Endothelial cell of umbilical vein (primary cell): ENCODE data around the gene TMEM30B. TPM values are rescaled to one million over a fixed set of nuclear protein-coding genes. Genes with fewer than 3 reads are reported as not detected.

Source experiments
- BruUV-seq: library from RNA; stranded (reverse); fragments of 400-500 nt; replicated peaks from 2 replicates; lab custom pipeline; 2021; lab: Mats Ljungman, UMichigan
- CTCF ChIA-PET: fragments of 300-600, 350-600 bp; sonication (Branson Sonifier 250); formaldehyde crosslinking; loops from one replicate; lab custom pipeline; 2021; ENCODE audit warnings: antibody characterized with exemption, inconsistent platforms; lab: Charles Lee
- POLR2A ChIA-PET: fragments of 300-600, 350-600 bp; sonication (Branson Sonifier 250); formaldehyde crosslinking; loops from one replicate; lab custom pipeline; 2021; ENCODE audit warnings: antibody characterized with exemption, inconsistent platforms; lab: Charles Lee
- DNase-seq: peaks from one replicate; pipeline ENCODE4 v3.0.0-alpha.2; 2011; ENCODE audit warnings: low read depth, low spot score
- FAIRE-seq: peaks from 2 replicates; lab custom pipeline; 2011; peaks lifted over from hg19 to GRCh38; lab: Jason Lieb, UNC
- H2AFZ ChIP-seq: 2 replicates; pipeline ENCODE4 v1.6.0; 2012; ENCODE audit warnings: low read depth, low read length, control low read depth, inconsistent platforms
- H3K27ac ChIP-seq: 2 replicates; pipeline ENCODE4 v1.5.1; 2011; ENCODE audit warnings: low read depth, mild to moderate bottlenecking, control low read depth, low read length, moderate library complexity; ENCODE audit not compliant: insufficient read depth
- H3K27me3 ChIP-seq, 2 experiments: 2 replicates each; pipeline versions ENCODE4 v1.6.0 to v1.6.1; 2011; ENCODE audit warnings: low read length in 2 of 2, mixed read lengths in 1 of 2; ENCODE audit not compliant: control insufficient read depth in 2 of 2, insufficient read depth in 2 of 2
- H3K36me3 ChIP-seq, 2 experiments: 2 replicates in 1 of 2; 3 replicates in 1 of 2; pipeline ENCODE4 v1.5.1; 2011; ENCODE audit warnings: low read length in 2 of 2, mild to moderate bottlenecking in 1 of 2, moderate library complexity in 1 of 2; ENCODE audit not compliant: control insufficient read depth in 2 of 2, insufficient read depth in 2 of 2; ENCODE audit errors: extremely low read depth in 1 of 2
- H3K4me1 ChIP-seq: 3 replicates; pipeline ENCODE4 v1.5.1; 2011; ENCODE audit warnings: mild to moderate bottlenecking, low read length; ENCODE audit not compliant: control insufficient read depth, insufficient read depth; ENCODE audit errors: extremely low read depth
- H3K4me2 ChIP-seq: 2 replicates; pipeline ENCODE4 v1.6.1; 2011; ENCODE audit warnings: low read length, control low read depth, mixed read lengths; ENCODE audit not compliant: insufficient read depth
- H3K4me3 ChIP-seq, 3 experiments: fragments of 200-600 bp in 1 of 3; sonication (generic), shearing (Covaris generic) in 1 of 3; replicated peaks in 1 of 3; 2 replicates each; pipeline ENCODE4 v1.5.1; 2011 to 2016; ENCODE audit warnings: control low read depth in 3 of 3, low read length in 3 of 3, mild to moderate bottlenecking in 2 of 3, inconsistent platforms in 1 of 3, low read depth in 1 of 3, moderate library complexity in 1 of 3; ENCODE audit not compliant: insufficient read depth in 1 of 3
- H3K79me2 ChIP-seq: 2 replicates; pipeline ENCODE4 v1.6.0; 2012; ENCODE audit warnings: low read length, inconsistent platforms; ENCODE audit not compliant: control insufficient read depth, insufficient read depth
- H3K9ac ChIP-seq: replicated peaks from 2 replicates; pipeline ENCODE3; 2011; ENCODE audit warnings: low read length, control low read depth; ENCODE audit not compliant: insufficient read depth; ENCODE audit errors: extremely low read depth
- H3K9me1 ChIP-seq: replicated peaks from 3 replicates; pipeline ENCODE4 v1.6.0; 2011; ENCODE audit warnings: mild to moderate bottlenecking, low read length; ENCODE audit not compliant: control insufficient read depth, insufficient read depth; ENCODE audit errors: extremely low read depth
- H3K9me3 ChIP-seq: replicated peaks from 2 replicates; pipeline ENCODE4 v1.5.1; 2012; ENCODE audit warnings: low read length, inconsistent platforms; ENCODE audit not compliant: control insufficient read depth, insufficient read depth
- H4K20me1 ChIP-seq: replicated peaks from 2 replicates; pipeline ENCODE3; 2011; ENCODE audit warnings: mild to moderate bottlenecking, low read length; ENCODE audit not compliant: control insufficient read depth, insufficient read depth; ENCODE audit errors: extremely low read depth
- CTCF ChIP-seq, 2 donors: IDR thresholded peaks; 1 replicate in 1 of 2; 2 replicates in 1 of 2; pipeline ENCODE4 v1.5.1; 2011; ENCODE audit warnings: low read length in 2 of 2, mild to moderate bottlenecking in 2 of 2, moderate library complexity in 2 of 2, control low read depth in 1 of 2, inconsistent platforms in 1 of 2, low read depth in 1 of 2; ENCODE audit not compliant: insufficient read depth in 1 of 2; ENCODE audit errors: extremely low read depth in 1 of 2
- EZH2 ChIP-seq: IDR thresholded peaks from 2 replicates; pipeline ENCODE4 v1.6.1; 2012; ENCODE audit warnings: borderline replicate concordance, low read depth, mild to moderate bottlenecking, moderate library complexity, low read length, inconsistent platforms; ENCODE audit not compliant: severe bottlenecking
- FOS ChIP-seq: IDR thresholded peaks from 2 replicates; pipeline ENCODE4 v1.6.1; 2011; ENCODE audit warnings: mild to moderate bottlenecking, low read length, moderate library complexity, borderline replicate concordance; ENCODE audit not compliant: insufficient read depth
- JUN ChIP-seq: IDR thresholded peaks from 2 replicates; pipeline ENCODE4 v1.6.1; 2011; ENCODE audit warnings: borderline replicate concordance, low read depth; ENCODE audit not compliant: insufficient read length, insufficient read depth
- MAX ChIP-seq: IDR thresholded peaks from 2 replicates; pipeline ENCODE4 v1.6.1; 2011; ENCODE audit not compliant: insufficient read depth, insufficient read length
- MYC ChIP-seq: IDR thresholded peaks from one replicate; pipeline ENCODE4 v1.6.1; 2011; ENCODE audit warnings: mild to moderate bottlenecking, low read depth, low read length
- POLR2A ChIP-seq: IDR thresholded peaks from 2 replicates; pipeline ENCODE4 v1.6.1; 2012; ENCODE audit warnings: low read depth, mild to moderate bottlenecking, control low read depth, low read length
- dilution Hi-C: fragments of 300-500 bp; cut with MboI; formaldehyde crosslinking; loops from one replicate; pipeline ENCODE4 v1.15.0; 2019; ENCODE audit warnings: low sequenced_read_pairs; ENCODE audit not compliant: extremely low pct_ligation_motif_present
- intact Hi-C: fragments of 100-400 bp; cut with micrococcal nuclease; formaldehyde crosslinking; loops from one replicate; pipeline ENCODE4 v1.10.0; 2022
- polyA plus RNA-seq, 4 experiments: library from polyadenylated mRNA; depleted of rRNA in 3 of 4; stranded (reverse) in 3 of 4; unstranded in 1 of 4; fragments of >200 nt; gene quantifications; 2 replicates each; pipeline versions ENCODE4 v1.2.1 to v1.2.3, GENCODE V29; 2011 to 2012; ENCODE audit warnings: missing spikeins in 1 of 4
- total RNA-seq: library from RNA; stranded (reverse); gene quantifications from 2 replicates; pipeline ENCODE4 v1.2.3, GENCODE V29; 2021

Gene TMEM30B
- total and polyA plus RNA-seq, 2 donors (not counting 3 experiments of a cell fraction or from before 2014, with no cell fraction given): 0.32 to 0.35 TPM

- H3K4me3 ChIP-seq: no peak overlapping the region
- H3K9me1 ChIP-seq: no peaks in the 10 kb centered on the region
- no peak for TF ChIP-seq JUN
- no peak for TF ChIP-seq FOS
- no peak for TF ChIP-seq CTCF (IDR thresholded peaks at IDR 0.05; ENCODE audit: extremely low read depth in 1 of 2, insufficient read depth in 1 of 2, low read depth in 1 of 2, low read length in 2 of 2)
- TF ChIP-seq MYC: no peak
- TF ChIP-seq EZH2: no peak
- TF ChIP-seq POLR2A: no peak
- TF ChIP-seq MAX: no peak
- dilution Hi-C loops (loop anchor here (25.0 kb wide), 1 partner anchor 175 kb away; no protein-coding TSS in a partner anchor), intact Hi-C loops (loop anchor here (5.0 kb wide), 1 partner anchor 955 kb away; no protein-coding TSS in a partner anchor)
- no peak for FAIRE-seq
- no peaks in the 10 kb centered on the region for H3K9me3 ChIP-seq
- no peaks in the 10 kb centered on the region for H3K36me3 ChIP-seq
- no peaks in the 10 kb centered on the region for H4K20me1 ChIP-seq
- peaks cover 10% of the 10 kb centered on the region for H3K4me1 ChIP-seq
- H3K4me2 ChIP-seq: no peak overlapping the region
- H3K9ac ChIP-seq: no peak overlapping the region
- no TSS peak for BruUV-seq
- no peak overlapping the region for H3K27ac ChIP-seq
- no peaks in the 10 kb centered on the region for H3K79me2 ChIP-seq
- no peak overlapping the region for H2AFZ ChIP-seq
- no peak for DNase-seq
- CTCF ChIA-PET: interaction anchor here (0.6 to 1.1 kb wide), 4 partner anchors 10 to 938 kb away, joined by 3 to 4 read pairs (median 4); no protein-coding TSS in a partner anchor
- no peaks in the 10 kb centered on the region for H3K27me3 ChIP-seq
- POLR2A ChIA-PET: no interaction called here
Measured at GRCh38 chr14:61287196-61287595, 6.1 kb upstream of the TMEM30B start.
